ENCODE measurements around the gene CCDC144A. TPM values are rescaled to one million over a fixed set of nuclear protein-coding genes. Genes with fewer than 3 reads are reported as not detected.
"Not testable (repeated sequence)": the region's sequence is repeated elsewhere in the genome, so short reads cannot be mapped to it uniquely, and the experiment has no call there.

CCDC144A gene
- total RNA-seq, 1 donor from 2014 or later: 1.2 TPM

DNA sequence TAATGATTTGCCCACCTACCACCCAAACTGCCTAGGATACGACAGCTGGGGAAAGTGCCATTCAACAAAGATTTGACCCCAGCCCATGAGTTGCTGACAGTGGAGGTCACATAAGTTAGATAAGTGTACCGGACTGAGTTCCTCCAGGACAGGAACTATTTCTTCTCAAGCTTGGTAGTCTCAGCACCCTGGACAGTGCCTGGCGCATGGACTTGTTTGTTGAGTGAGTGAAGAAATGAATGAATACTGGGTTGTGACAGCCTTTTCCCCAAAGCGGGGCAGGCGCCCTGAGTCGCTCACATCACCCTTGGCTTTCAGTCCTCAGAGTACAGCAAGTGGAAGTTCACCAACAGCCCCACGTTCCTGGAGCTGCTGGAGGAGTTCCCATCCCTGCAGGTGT, 122.1 kb downstream of the CCDC144A start:
- not testable (repeated sequence) for H3K27ac Mint-ChIP-seq; H3K27me3 Mint-ChIP-seq; H3K36me3 Mint-ChIP-seq (ENCODE audit: insufficient read depth); H3K4me1 Mint-ChIP-seq (ENCODE audit: low read depth); H3K4me3 Mint-ChIP-seq (ENCODE audit: low read depth); H3K9me3 Mint-ChIP-seq (ENCODE audit: low read depth)
- peak; percentile 61 for DNase-seq (ENCODE audit: low spot score, unreplicated experiment)

- no peaks in the 10 kb centered on the region for H3K36me3 Mint-ChIP-seq (ENCODE audit: insufficient read depth)
- no peak for DNase-seq (ENCODE audit: low spot score, unreplicated experiment)
- no peak for TF ChIP-seq CTCF (IDR thresholded peaks at IDR 0.05; ENCODE audit: unreplicated experiment)
- H3K27me3 Mint-ChIP-seq: peaks cover 30% of the 10 kb centered on the region
- no peaks in the 10 kb centered on the region for H3K4me1 Mint-ChIP-seq (ENCODE audit: low read depth)
- H3K27ac Mint-ChIP-seq: no peak overlapping the region
- H3K9me3 Mint-ChIP-seq (ENCODE audit: low read depth): no peaks in the 10 kb centered on the region
- H3K4me3 Mint-ChIP-seq (ENCODE audit: low read depth): no peak overlapping the region
These were observed 124.4 kb downstream of the CCDC144A start for GRCh38 chr17:16814439-16814838.

GRCh38 chr17:16817201-16817600, 127.2 kb downstream of the CCDC144A start:
- no peak for DNase-seq (ENCODE audit: low spot score, unreplicated experiment)
- Mint-ChIP-seq H3K9me3 (ENCODE audit: low read depth) (no peaks in the 10 kb centered on the region), H3K36me3 (ENCODE audit: insufficient read depth) (no peaks in the 10 kb centered on the region), H3K27me3 (peaks cover 40% of the 10 kb centered on the region), H3K4me1 (ENCODE audit: low read depth) (no peaks in the 10 kb centered on the region), H3K4me3 (ENCODE audit: low read depth) (no peak overlapping the region), H3K27ac (no peak overlapping the region)
- TF ChIP-seq CTCF (IDR thresholded peaks at IDR 0.05; ENCODE audit: unreplicated experiment): no peak

DNA sequence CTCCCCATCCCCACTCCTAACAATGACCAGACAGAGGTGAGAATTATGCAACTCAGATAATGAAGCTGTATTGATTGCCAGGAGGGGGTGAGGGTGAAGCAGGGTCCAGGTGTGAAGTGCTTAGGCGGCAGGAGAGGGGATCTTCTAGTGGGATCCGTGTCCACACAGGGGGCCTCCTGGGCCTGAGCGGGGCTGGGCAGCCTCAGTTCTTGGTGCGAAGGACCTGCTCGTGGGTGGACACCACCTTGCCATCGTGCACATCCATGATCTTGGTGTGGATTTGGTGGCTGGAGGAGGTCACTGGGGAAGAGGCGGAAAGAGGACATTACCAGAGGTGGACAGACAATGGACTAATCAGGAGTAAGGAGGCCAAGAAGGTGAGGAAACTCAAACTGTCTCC, 127.9 kb downstream of the CCDC144A start:
- not testable (repeated sequence) for H3K4me1 Mint-ChIP-seq (ENCODE audit: low read depth); H3K4me3 Mint-ChIP-seq (ENCODE audit: low read depth); H3K27ac Mint-ChIP-seq; H3K36me3 Mint-ChIP-seq (ENCODE audit: insufficient read depth); DNase-seq (ENCODE audit: low spot score, unreplicated experiment); H3K9me3 Mint-ChIP-seq (ENCODE audit: low read depth)
- H3K27me3 Mint-ChIP-seq: peaks cover 37% of the 10 kb centered on the region

GRCh38 chr17:16818340-16818739, 128.3 kb downstream of the CCDC144A start:
- H3K36me3 Mint-ChIP-seq (ENCODE audit: insufficient read depth): no peaks in the 10 kb centered on the region
- H3K4me1 Mint-ChIP-seq (ENCODE audit: low read depth): no peaks in the 10 kb centered on the region
- DNase-seq (ENCODE audit: low spot score, unreplicated experiment): no peak
- H3K9me3 Mint-ChIP-seq (ENCODE audit: low read depth): no peaks in the 10 kb centered on the region
- TF ChIP-seq CTCF (IDR thresholded peaks at IDR 0.05; ENCODE audit: unreplicated experiment): no peak
- peaks cover 37% of the 10 kb centered on the region for H3K27me3 Mint-ChIP-seq
- H3K4me3 Mint-ChIP-seq (ENCODE audit: low read depth): no peak overlapping the region
- no peak overlapping the region for H3K27ac Mint-ChIP-seq

GRCh38 chr17:16818821-16819683, 129.0 kb downstream of the CCDC144A start:
- no peak for TF ChIP-seq CTCF (IDR thresholded peaks at IDR 0.05; ENCODE audit: unreplicated experiment)
- H3K27me3 Mint-ChIP-seq: peaks cover 35% of the 10 kb centered on the region
- no peaks in the 10 kb centered on the region for H3K36me3 Mint-ChIP-seq (ENCODE audit: insufficient read depth)
- no peak for DNase-seq (ENCODE audit: low spot score, unreplicated experiment)
- no peak overlapping the region for H3K4me3 Mint-ChIP-seq (ENCODE audit: low read depth)
- no peaks in the 10 kb centered on the region for H3K4me1 Mint-ChIP-seq (ENCODE audit: low read depth)
- no peak overlapping the region for H3K27ac Mint-ChIP-seq
- no peaks in the 10 kb centered on the region for H3K9me3 Mint-ChIP-seq (ENCODE audit: low read depth)
